Kidney (tissue), 14 donors: ENCODE measurements around the gene CDYL. TPM values are rescaled to one million over a fixed set of nuclear protein-coding genes. Genes with fewer than 3 reads are reported as not detected.

Source experiments
- DNase-seq, 5 donors: peaks; one replicate each; pipeline ENCODE4 v3.0.0-alpha.2; 2013 to 2020
- FAIRE-seq: peaks from 2 replicates; lab custom pipeline; 2012; peaks lifted over from hg19 to GRCh38; lab: Jason Lieb, UNC
- H3K27ac ChIP-seq, 2 donors: one replicate each; pipeline ENCODE4 v1.7.0; 2013; ENCODE audit warnings: low read depth in 2 of 2, low read length in 2 of 2, inconsistent platforms in 1 of 2
- H3K27me3 ChIP-seq: one replicate; pipeline ENCODE4 v1.7.1; 2013; ENCODE audit warnings: low read length, inconsistent platforms; ENCODE audit not compliant: control insufficient read depth, insufficient read depth
- H3K36me3 ChIP-seq, 3 donors: one replicate each; pipeline versions ENCODE4 v1.7.0 to v1.7.1; 2013; ENCODE audit warnings: low read length in 3 of 3, control low read depth in 1 of 3, inconsistent platforms in 1 of 3; ENCODE audit not compliant: insufficient read depth in 3 of 3, control insufficient read depth in 2 of 3
- H3K4me1 ChIP-seq, 3 donors: one replicate each; pipeline versions ENCODE4 v1.7.0 to v1.7.1; 2013; ENCODE audit warnings: low read length in 3 of 3, inconsistent platforms in 1 of 3, low read depth in 1 of 3; ENCODE audit not compliant: control insufficient read depth in 2 of 3, insufficient read depth in 2 of 3
- H3K4me3 ChIP-seq, 3 donors: one replicate each; pipeline versions ENCODE4 v1.7.0 to v1.8.1; 2013; ENCODE audit warnings: low read length in 3 of 3, control low read depth in 1 of 3, inconsistent platforms in 1 of 3
- H3K9ac ChIP-seq, 3 donors: one replicate each; pipeline versions ENCODE4 v1.7.0 to v1.7.1; 2013; ENCODE audit warnings: low read length in 3 of 3, control low read depth in 1 of 3, inconsistent platforms in 1 of 3
- H3K9me3 ChIP-seq, 3 donors: one replicate each; pipeline versions ENCODE4 v1.7.0 to v1.7.1; 2013; ENCODE audit warnings: low read length in 3 of 3, control low read depth in 1 of 3, inconsistent platforms in 1 of 3; ENCODE audit not compliant: control insufficient read depth in 2 of 3, insufficient read depth in 1 of 3
- intact Hi-C: fragments of 100-400 bp; cut with DNase I; formaldehyde crosslinking; loops from one replicate; pipeline ENCODE4 v1.11.1; 2022
- polyA plus RNA-seq: library from polyadenylated mRNA; stranded (reverse); fragments of 350-450 nt; fragmentation: Illumina TruSeq; extraction: RNeasy Lipid Tissue Mini Kit (QIAGEN cat#74804); gene quantifications from one replicate; pipeline ENCODE4 v1.2.3, GENCODE V29; 2014; ENCODE audit warnings: low read depth, low replicate concordance; ENCODE audit not compliant: insufficient read depth
- total RNA-seq: library from RNA; stranded (reverse); fragmentation: NEBNext Ultra II Directional; extraction: Animal tissue kit (Norgen Biotek cat#: 25700); gene quantifications from one replicate; pipeline ENCODE4 v1.2.1, GENCODE V29; 2021
- TF ChIP-seq, protein P1 (sequence below): IDR thresholded peaks from 3 replicates; pipeline ENCODE4 v1.5.1; 2012; ENCODE audit warnings: mild to moderate bottlenecking, moderate library complexity, borderline replicate concordance; ENCODE audit not compliant: insufficient read depth; ENCODE audit errors: extremely low read depth
- donor health status: control.
- donor health status: control.
- donor health status: control.
- donor health status: control.
- donor health status: control.
- donor health status: DM: yes; HTN: yes; CAD: no.
- donor health status: Normal renal cell carcinoma (clear cell type).

The CDYL gene
- total and polyA plus RNA-seq, 2 donors from 2014 or later = 7.4 to 46.8 TPM

DNA sequence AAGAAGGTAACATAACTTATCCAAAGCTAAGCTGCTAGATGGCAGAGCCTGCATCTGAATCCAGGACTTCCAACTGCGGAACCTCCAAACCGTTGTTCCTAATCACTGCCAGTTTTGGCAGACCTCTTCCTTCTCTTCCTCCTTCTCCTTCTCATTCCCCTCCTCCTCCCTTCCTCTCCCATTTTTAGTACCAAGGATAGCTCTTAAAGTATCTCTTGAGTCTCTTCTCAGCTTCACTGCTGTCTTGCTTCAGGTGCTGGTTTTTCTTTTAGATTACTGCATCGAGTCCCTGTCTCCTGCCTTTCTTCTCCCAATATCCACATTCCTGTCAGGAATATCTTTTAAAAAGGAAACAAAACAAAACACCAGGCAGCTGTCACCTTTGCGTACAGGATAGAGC, 77.1 kb downstream of the CDYL start:
- Histone ChIP-seq H3K9ac (no peak overlapping the region), H3K9me3 (no peaks in the 10 kb centered on the region), H3K27me3 (no peaks in the 10 kb centered on the region), H3K36me3 (no peaks in the 10 kb centered on the region), H3K4me1 (peaks cover 0 to 7% (median 4%) of the 10 kb centered on the region in 3 donors), H3K27ac (no peak overlapping the region), H3K4me3 (no peak overlapping the region)
- DNase-seq (no peak), FAIRE-seq (no peak)
- TF ChIP-seq, protein P1, sequence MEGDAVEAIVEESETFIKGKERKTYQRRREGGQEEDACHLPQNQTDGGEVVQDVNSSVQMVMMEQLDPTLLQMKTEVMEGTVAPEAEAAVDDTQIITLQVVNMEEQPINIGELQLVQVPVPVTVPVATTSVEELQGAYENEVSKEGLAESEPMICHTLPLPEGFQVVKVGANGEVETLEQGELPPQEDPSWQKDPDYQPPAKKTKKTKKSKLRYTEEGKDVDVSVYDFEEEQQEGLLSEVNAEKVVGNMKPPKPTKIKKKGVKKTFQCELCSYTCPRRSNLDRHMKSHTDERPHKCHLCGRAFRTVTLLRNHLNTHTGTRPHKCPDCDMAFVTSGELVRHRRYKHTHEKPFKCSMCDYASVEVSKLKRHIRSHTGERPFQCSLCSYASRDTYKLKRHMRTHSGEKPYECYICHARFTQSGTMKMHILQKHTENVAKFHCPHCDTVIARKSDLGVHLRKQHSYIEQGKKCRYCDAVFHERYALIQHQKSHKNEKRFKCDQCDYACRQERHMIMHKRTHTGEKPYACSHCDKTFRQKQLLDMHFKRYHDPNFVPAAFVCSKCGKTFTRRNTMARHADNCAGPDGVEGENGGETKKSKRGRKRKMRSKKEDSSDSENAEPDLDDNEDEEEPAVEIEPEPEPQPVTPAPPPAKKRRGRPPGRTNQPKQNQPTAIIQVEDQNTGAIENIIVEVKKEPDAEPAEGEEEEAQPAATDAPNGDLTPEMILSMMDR = no peak
- intact Hi-C loops = no loop called here

DNA sequence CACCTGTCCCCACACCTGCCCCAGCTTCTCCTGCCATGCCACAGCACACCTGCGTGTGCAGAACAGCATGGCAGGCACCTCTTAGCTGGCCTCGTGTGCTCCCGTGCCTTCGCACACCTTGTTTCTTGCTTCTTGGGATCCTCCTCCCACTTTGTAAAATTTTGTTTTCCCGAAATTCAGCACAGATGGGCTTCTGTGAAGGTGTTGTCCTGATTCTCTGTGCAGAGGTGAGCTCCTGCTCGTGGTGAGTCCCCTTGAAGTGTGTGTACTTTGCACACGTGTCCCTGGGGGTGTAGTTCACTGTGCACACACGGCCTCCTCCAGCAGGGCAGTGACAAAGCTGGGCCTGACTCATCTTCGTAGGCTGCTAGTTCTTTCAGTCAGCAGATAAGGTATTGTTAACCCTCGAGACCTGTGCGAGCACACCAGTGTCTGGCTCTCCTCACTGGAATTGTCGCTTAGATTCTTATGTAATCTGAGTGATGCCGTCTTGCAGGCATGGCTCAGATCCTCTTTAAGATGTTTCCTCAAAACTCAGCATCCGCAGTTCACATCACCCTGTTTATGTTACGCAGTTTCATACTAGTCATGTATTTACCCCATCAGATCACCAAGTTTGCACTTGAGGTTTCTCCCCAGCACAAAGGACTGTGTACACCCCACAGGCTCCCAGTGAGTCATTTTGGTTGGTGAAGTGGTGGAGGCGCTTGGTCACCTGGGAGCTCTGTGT, 77.7 kb downstream of the CDYL start:
- DNase-seq (no peak), FAIRE-seq (no peak)
- intact Hi-C loops = no loop called here
- no peak overlapping the region for H3K27ac ChIP-seq
- H3K27me3 ChIP-seq = no peaks in the 10 kb centered on the region
- H3K9ac ChIP-seq = no peak overlapping the region
- TF ChIP-seq, protein P1 = no peak
- H3K4me3 ChIP-seq = no peak overlapping the region
- H3K4me1 ChIP-seq = peaks cover 0 to under 1% (median 0%) of the 10 kb centered on the region in 3 donors
- no peaks in the 10 kb centered on the region for H3K36me3 ChIP-seq
- H3K9me3 ChIP-seq = no peaks in the 10 kb centered on the region

DNA sequence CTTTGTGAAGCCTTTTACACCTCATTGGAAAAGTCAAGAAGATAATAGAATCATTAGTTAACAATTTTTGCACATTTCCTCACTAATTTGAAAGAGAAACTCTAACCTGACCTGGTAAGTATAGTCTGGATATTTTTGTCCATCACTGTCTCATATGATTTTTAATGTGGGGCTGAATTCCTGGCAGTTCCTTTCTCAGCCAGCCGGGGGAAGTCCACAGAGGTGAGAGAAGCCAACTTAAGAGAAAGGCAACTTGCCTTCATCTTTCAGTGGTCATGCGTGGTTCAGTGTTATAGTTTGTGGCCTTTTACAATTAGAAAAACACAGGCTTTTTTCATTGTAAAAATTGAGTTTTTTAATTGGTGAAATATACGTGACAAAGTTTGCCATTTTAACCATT, 80.6 kb downstream of the CDYL start:
- Histone ChIP-seq H3K4me3 (no peak overlapping the region), H3K9ac (no peak overlapping the region), H3K36me3 (no peaks in the 10 kb centered on the region), H3K27me3 (no peaks in the 10 kb centered on the region), H3K27ac (no peak overlapping the region), H3K4me1 (peaks cover 0 to 2% (median 0%) of the 10 kb centered on the region in 3 donors), H3K9me3 (no peaks in the 10 kb centered on the region)
- FAIRE-seq (no peak), DNase-seq (no peak)
- intact Hi-C loops = no loop called here
- TF ChIP-seq, protein P1 = no peak
